Kidney capillary endothelial cell (primary cell): ENCODE data around the gene PKP4.
A peak's percentile ranks its signal among the peaks of the same experiment; 100 is the strongest.
"Not testable (repeated sequence)": the region's sequence is repeated elsewhere in the genome, so short reads cannot be mapped to it uniquely, and the experiment has no call there.

ENCODE experiments used
- DNase-seq: peaks from one replicate; pipeline ENCODE4 v3.0.0-alpha.2; 2018; ENCODE audit warnings: low spot score

Gene PKP4

DNA sequence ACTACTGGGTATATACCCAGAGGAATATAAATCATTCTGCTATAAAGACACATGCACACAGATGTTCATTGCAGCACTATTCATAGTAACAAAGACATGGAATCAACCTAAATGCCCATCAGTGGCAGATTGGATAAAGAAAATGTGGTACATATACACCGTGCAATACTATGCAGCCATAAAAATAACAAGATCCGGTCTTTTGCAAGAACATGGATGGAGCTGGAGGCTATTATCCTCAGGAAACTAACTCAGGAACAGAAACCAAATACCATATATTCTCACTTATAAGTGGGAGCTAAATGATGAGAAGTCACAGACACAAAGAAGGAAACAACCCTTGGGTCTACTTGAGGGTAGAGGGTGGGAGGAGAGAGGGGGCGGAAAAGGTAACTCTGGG, 16.5 kb downstream of the PKP4 start:
- not testable (repeated sequence) for DNase-seq

DNA sequence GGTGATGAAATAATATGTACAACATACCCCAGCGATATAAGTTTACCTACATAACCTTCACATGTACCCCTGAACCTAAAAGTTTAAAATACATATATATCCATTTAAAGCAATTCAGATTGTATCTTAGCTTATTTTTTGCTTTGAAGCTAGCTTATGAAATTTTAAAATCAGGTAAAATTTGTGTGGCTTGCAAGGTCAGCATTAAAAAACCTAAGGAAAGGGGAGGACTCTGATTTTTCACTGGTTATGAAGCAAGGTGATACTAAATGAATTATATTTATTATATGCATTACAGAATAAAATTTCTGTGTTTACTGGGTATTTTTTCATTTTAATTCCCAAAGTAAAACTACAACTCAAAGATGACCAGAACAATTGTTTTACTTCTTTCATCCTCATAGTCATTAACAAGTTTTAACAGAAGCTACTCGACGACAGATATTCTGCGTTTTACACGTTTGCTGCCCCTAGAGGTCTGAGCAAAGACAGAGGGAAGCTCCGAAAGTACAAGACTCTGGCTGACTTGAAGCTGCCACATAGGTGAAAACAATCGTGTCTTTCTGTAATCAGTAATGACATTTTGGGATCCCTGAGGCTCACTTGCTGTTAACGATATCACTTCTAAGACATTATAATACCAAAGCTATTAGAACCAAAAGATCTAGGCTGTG, 17.1 kb downstream of the PKP4 start:
- no peak for DNase-seq

DNA sequence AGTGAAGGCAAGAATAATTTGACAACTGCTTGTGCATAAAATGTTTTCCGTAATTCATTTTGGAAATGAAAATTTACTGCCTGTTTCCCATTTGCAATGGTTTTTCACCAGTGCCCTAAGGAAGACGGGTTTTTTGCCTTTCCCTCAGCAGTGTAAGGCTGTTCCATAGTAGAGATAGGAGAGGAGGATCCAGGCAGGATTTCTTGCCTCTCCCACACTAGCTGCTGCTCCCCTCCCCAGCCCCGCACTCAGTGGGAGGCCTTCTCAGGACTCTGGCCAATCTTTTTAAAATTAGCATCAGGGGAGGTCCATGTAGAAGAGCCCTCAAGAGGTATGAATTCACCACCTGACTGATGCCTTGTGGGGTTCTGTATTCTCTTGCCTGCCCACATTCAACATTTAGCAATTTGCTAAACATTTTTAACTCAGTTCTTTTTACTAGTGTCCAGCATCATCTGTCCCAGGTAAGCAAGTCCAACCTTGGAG, 17.8 kb downstream of the PKP4 start:
- not testable (repeated sequence) for DNase-seq

DNA sequence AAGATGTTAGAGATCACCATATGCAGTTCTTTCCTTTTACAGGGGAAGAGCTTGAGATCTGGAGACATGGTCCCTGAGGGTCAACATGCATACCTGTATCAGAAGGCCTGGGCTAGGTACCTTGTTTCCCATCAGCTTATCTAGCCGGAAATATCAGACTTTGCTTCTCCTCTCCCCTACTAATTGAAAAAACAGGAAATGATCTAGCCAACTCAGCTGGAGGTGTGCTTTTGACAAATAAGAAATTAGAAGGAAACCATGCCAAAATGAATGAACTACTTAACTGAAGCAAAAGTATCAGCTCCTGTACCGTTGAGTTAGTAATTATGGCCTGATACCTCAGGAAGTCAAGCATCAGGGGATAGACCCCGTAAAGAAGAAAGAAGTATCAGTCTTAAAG, 20.4 kb downstream of the PKP4 start:
- no peak for DNase-seq

DNA sequence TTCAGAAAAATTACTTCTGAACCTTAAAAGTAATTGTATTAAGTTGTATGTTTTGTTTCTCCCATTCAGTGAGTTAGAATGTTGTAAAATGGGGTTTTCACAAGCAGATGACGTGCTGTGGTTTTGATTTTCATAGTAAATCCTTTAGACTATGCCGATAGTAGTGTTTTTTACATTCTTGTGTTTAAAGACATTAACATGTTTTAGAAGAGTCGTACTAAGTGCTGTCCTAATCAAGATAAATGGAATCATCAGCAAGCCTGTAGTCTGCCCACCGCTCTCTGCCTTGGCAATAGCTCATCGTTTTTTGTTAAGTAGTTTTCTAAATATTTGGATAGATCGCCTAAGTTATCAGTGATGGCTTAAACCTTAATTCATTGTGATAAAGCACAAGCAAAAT, 21.5 kb downstream of the PKP4 start:
- DNase-seq: no peak

DNA sequence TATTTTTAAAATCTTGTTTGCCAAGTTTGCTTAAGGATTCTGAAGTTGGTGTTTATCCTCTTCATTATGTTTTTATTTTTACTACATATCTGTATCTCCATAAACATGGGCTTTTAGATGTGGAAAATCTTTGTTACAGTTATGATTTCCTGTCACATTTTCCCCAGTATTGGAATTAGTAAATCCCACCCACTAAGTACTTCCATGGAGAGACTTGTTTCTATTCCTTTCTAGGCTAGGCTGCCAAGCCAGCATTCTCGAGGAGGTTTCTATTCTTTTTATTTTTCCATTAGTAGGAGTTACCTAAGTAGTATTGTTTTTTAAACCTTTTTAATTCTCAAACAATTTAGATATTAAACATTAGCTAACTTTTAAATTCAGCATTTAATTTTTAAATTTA, 22.1 kb downstream of the PKP4 start:
- DNase-seq: no peak

DNA sequence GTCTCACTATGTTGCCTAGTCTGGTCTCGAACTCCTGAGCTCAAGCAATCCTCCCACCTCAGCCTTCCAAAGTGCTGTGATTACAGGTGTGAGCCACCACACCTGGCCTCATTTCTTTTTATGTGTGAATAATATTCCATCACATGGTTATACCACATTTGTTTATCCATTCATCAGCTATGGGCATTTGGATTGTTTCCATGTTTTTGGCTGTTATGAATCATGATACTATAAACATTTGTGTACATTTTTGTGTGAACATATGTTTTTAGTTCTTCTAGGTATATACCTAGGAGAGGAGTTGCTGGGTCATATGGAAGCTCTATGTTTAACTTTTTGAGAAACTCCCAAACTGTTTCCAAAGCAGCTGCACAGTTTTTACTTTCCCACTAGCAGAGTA, 24.4 kb downstream of the PKP4 start:
- DNase-seq: no peak

DNA sequence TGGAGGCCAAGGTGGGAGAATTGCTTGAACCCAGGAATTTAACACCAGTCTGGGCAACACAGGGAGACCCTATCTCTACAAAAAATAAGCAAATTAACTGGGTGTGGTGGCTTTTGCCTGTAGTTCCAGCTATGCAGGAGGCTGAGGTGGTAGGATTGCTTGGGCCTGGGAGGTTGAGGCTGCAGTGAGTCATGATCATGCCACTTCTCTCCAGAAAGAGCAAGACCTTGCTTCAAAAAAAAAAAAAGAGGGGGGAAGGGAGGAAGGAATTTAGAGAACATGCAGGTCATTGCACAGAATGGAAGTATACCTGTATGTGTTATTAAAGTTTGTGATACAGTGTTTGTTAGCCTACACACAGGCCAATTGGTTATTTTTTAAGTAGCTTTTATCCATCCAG, 25.8 kb downstream of the PKP4 start:
- no peak for DNase-seq

DNA sequence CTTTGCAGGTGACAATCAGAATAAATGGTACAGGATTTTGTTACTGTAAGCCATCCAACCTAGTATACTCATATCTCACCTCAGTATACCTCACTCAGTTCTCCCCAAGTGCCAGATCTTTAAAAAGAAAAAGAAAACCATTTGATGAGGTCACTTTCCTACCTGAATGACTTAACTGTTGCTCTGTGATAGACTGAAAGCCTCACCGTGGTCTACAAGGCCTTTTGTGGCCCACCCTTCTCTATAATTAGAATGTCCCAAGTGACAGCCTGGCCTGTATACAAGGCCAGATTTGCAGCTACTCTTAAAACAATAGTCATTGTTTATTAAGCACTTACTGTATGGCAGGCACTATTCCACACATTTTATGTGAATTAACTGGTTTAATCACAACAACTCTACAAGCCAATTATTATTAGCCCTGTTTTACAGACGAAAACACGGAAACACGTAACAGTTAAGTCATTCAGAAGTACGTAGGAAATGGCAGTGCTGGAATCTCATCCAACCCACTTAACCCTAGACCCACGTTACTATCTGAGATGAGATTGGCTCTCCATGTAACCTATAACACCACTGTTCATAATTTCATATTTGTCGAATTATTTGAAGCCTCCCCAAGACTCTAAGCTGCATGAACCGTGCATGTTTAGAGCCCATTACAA, 28.3 kb downstream of the PKP4 start:
- DNase-seq: no peak

DNA sequence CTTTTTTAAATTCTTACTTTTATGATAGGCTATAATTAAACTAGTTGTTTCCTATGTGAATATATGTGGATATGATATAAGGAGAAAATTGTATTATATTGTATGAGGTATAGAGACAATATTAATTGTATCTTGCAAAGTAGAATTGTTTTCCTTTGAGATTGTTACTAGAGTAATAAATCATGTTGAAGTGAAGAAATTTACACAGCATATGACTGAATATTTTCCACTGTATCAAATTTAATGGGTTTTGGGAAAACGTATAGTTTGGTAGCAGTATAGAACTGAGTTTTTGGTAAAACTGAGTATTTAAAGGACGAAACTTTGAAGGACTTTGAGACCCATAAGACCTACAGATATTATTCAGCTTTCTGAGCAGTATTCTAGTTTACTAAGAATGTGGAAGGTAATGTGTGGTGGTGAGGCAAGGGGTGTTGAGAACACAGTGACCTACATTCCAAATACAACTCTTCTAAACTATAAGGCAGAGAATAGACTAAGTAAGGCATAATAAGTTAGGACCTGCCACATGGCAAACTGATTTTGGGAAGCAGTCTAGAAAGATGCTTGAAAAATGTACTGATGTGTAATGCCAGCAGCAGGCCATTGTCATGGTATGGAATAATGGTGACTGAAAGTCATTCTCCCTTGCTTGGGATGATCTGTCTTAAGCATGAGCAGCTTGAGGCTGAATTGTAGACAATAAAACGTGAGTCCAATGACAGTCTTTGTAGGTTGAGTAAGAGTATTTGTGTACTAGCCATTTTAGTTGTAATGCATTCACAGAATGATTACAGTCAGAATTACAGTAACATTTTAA, 29.6 kb downstream of the PKP4 start:
- DNase-seq: no peak

DNA sequence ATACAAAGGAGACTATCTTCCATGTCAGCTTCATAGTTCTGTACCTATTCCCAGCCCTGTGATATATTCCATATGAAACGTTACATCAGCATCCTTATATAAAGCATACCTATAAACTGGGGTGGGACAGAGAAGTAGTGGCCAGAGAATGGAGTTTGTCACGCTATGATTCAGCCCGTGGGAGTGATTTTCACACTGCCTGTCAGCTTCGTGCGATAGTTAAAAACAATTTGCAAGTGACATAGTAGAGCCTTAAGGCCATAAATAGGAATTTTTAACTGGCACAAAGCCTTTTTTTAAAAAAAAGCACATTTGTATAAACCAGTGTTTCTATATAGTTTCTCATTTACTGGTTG, 30.2 kb downstream of the PKP4 start:
- DNase-seq: no peak

DNA sequence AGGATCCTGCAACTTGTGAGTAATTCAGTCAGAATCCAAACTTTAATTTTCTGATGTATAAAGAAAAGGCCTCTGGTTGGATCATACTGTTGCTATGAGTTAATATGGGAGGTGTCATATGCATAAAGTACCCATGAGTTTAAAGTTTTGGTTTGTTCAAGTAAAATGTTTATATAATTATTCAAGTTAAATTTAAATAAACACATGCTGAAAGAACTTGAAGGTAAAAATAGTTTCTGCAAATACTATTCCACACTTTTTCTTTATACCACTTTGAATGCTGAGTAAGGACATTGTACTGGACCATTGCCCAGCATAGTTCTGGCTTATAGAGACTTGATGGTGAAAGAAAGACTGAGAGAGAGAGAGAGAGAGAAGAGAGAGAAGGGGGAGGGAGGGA, 30.7 kb downstream of the PKP4 start:
- no peak for DNase-seq

DNA sequence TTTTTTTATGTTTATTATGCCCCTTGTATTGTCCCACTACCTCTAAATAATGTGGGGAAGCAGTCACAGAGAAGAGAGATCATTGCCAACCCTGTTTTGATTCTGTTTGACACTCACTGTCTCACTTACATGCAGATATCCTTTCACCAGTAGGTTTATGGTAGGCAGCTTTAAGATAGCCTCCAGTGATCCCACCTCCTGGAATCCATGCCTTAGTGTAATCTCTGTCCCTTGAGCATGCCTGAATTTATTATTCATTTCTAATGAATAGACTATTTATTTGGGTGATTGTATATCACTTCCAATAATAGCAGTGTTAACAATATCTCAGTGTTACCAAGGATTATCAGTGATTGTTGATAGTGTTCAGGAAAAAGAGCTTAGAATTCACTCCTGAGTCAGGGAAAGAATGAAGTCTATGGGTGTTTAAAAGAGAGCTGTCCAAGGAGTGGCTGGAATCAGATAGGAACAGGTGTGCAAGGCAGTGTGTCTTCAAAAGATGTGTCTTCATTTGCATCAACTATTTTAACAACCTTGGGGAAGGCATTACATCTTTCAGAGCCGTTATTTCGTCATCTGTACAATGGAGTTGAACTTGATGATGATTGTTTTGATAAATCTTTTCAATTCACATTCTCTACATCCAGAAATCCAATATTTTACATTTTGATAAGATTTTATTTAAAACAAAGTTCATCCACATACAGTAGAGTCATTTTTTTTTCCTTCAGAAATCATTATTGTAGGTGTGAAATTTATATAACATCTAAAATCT, 31.9 kb downstream of the PKP4 start:
- no peak for DNase-seq

DNA sequence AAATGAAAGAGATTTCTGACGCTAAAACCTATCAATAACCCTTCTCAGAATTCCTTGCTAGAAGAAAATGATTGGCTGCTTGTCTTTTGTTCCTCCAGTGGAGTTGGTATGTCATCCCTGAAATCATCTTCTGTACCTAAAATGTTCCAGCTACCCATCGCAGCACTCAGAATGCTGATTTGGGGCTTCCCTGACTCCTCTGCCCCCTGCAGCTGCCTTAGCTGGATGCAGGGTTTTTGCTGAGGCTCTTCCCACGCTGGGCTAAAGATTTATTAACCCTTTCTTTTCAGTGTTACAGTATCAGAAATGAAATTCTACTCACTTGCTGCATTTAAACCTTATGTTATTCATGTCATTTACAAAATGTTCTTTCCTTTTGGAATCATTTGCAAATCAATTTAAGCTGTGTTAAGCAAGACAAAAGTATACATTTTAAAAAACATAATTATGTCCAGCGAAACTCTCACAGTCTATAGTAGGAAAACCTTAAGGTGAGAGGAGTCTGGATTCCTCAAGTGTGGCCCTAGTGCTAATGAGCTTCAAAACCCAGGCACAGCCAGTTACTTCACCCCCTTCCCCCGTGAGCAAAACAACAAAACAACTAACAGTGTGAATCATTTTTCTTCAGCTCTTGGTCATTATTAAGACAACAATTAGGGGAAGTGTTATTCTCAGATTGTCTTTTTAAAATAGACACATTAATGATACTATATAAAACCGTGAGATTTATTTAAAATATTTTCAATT, 32.8 kb downstream of the PKP4 start:
- peak; percentile 35 for DNase-seq

DNA sequence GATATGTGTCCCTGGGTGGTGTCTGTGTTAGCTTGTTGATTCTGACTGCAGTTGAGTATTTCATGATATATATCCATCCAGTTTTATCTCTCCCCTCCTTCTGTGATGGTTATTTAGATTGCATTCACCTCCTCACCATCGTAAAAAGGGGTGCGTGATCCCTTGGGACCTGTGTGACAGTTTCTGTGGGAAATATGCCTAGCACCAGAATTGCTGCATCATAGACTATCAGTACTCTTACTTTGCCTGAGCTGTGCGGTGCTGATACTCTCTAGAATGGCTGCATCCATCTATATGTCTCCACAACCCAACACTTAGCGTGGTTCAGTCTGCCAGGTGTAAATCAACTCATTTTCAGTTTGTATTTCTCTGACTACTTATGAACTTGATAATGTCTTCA, 34.3 kb downstream of the PKP4 start:
- no peak for DNase-seq

DNA sequence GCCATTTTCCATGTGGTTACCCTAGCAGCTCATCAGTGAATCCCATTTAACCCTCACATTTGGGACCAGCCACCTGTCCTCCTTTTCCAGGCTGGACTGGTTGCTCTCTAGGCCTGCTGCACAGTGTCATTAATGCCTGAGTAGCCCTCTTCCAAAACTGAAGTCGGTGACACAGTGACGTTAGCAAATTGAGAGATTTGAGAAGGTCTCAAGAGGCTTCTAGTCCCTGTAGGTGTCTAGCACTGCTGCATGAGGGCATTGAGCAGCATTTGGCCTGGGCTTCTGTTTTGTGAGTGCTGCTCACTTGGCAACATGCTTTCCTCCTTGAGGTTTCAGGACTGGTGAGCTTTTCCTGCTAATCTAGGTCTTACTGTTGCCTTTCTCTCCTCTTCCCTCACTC, 36.7 kb downstream of the PKP4 start:
- no peak for DNase-seq

DNA sequence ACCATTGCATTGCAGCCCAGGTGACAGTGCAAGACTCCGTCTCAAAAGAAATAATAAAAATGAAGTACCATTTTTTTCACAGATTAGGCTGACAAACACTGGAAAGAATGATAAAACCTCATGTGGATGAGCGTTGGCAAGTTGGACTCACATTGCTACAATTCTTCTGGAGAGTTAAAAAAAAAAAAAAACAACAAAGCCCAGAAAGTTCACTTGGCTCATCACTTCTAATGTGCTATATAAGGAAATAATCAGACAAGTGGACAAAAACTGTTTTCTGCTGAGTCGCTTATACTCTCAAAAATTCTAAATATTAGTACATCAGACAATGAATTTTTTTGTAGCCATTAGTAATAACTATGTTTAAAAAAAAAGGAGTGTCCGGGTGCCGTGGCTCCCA, 38.4 kb downstream of the PKP4 start:
- DNase-seq: no peak

DNA sequence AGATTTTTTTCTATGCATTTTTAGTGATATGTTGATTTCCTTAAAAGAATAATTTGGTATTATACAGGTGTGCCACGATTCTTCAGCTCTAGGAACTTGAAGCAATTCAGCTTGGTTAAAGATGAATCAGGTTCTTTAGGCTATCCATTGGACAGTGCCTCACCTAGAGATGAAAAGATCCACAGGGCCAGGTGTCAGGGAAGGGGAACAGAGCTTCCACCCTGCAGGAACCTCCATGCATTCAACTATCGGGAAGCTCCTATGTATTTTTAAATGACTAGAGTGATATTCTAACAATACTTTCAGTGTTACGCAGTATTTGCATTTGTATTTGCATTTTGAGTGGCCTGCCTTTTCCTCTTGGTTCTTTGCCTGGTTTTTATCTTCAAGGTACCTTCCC, 40.2 kb downstream of the PKP4 start:
- no peak for DNase-seq

DNA sequence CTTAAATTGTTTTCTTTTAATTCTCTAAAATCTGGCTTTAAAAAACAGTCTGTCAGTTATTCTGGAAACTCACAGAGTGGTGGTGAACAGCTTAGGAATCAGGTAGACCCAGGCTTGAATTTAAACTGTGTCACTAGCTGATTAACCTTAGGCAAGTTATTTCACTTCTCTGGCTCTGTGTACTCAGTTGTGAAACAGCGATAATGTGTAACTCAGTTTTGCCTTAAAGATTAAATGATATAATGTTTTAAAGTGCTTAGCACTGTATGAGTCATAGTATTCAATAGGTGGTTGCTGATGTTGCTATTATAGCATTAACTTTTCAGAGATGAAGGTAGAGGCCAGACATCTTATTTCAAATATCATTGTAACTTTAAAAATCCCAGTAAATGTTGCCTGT, 40.7 kb downstream of the PKP4 start:
- no peak for DNase-seq

DNA sequence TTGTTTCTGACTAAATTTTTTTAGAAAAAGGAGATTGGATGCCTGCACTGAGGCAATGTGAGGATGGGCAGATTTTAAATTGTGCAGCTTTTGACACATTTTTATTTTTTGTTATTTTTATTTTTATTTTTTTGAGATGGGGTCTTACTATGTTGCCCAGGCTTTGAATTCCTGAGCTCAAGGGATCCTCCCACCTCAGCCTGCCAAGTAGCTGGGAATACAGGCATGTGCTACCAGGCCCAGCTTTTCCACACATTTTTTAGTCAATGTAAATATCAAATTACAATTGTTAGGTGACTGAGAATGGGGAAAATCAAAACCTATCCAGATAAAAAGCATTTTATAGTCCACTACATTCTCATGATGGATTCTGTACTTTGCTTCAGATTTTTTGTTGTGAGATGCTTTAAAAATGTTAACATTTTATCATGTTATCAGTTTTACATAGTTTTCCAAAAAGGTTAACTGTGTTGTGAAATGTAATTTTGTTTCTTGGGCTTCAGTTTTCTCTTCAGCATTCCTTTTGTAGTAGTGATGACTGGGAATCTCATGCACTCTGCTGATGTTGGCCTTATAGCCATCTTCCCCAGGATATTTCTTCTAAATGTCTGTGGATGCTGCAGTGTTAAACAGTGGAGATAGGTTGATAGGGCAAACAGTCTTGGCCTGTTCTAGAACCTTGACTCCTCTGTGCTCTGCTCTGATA, 41.4 kb downstream of the PKP4 start:
- no peak for DNase-seq

DNA sequence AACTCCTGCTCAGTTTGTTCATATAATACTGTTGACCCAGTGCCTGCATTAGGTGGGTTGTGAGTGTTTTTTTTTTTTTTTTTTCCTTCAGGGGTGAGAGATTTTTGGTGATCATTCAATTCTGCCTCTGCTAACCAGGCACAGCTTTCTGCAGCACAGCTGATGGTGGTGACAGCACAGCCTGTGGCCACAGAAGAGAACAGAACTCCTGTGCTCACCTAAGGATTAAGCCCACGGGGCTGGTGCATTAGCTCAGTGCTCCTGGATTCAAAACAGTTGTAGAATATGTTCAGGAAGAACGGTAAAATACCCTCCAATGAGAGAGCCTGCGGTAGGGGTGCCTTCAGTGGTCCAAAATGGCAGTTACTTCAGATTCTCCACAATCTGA, 42.0 kb downstream of the PKP4 start:
- no peak for DNase-seq
